Measurements from ENCODE around the gene RAP1GAP2.

DNA sequence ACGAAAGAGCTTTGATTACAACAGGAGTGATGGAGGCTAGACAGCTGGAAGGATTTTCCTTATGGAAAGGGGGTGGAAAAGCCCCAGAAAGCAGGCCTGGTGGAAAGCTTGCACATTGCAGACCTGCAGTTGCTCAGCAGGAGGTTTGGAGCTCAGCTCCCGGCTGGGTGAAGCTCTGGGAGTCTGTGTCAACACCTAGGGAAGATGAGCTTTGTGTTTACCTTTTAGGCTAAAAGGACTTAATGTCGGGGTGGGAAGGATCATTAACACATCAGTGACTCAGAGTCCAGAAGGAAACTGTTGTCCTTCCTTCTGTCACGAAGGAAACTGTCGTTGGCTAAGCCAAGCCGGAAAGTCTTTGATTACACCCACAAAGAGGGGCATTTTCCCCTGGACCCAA lies 48.2 kb downstream of the RAP1GAP2 start:
- TF ChIP-seq, protein P1, sequence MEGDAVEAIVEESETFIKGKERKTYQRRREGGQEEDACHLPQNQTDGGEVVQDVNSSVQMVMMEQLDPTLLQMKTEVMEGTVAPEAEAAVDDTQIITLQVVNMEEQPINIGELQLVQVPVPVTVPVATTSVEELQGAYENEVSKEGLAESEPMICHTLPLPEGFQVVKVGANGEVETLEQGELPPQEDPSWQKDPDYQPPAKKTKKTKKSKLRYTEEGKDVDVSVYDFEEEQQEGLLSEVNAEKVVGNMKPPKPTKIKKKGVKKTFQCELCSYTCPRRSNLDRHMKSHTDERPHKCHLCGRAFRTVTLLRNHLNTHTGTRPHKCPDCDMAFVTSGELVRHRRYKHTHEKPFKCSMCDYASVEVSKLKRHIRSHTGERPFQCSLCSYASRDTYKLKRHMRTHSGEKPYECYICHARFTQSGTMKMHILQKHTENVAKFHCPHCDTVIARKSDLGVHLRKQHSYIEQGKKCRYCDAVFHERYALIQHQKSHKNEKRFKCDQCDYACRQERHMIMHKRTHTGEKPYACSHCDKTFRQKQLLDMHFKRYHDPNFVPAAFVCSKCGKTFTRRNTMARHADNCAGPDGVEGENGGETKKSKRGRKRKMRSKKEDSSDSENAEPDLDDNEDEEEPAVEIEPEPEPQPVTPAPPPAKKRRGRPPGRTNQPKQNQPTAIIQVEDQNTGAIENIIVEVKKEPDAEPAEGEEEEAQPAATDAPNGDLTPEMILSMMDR (IDR thresholded peaks at IDR 0.05; ENCODE audit: borderline replicate concordance, extremely low read depth, low read length, poor library complexity, severe bottlenecking) = no peak
- TF ChIP-seq EZH2 (IDR thresholded peaks at IDR 0.05; ENCODE audit: borderline replicate concordance, low read depth, low read length, severe bottlenecking) = no peak

Measured in DND-41 (cell line).